Measurements from ENCODE around the gene EID2. TPM values are rescaled to one million over a fixed set of nuclear protein-coding genes. Genes with fewer than 3 reads are reported as not detected.

Gene EID2
- total RNA-seq, 1 donor from 2014 or later, result 20.0 TPM

- TF ChIP-seq, protein P1, sequence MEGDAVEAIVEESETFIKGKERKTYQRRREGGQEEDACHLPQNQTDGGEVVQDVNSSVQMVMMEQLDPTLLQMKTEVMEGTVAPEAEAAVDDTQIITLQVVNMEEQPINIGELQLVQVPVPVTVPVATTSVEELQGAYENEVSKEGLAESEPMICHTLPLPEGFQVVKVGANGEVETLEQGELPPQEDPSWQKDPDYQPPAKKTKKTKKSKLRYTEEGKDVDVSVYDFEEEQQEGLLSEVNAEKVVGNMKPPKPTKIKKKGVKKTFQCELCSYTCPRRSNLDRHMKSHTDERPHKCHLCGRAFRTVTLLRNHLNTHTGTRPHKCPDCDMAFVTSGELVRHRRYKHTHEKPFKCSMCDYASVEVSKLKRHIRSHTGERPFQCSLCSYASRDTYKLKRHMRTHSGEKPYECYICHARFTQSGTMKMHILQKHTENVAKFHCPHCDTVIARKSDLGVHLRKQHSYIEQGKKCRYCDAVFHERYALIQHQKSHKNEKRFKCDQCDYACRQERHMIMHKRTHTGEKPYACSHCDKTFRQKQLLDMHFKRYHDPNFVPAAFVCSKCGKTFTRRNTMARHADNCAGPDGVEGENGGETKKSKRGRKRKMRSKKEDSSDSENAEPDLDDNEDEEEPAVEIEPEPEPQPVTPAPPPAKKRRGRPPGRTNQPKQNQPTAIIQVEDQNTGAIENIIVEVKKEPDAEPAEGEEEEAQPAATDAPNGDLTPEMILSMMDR (IDR thresholded peaks at IDR 0.05), result no peak
- no peak for TF ChIP-seq EZH2 (IDR thresholded peaks at IDR 0.05)
- no peak for TF ChIP-seq EZH2phosphoT487 (IDR thresholded peaks at IDR 0.05)
- H3K4me3 Mint-ChIP-seq, result no peak overlapping the region
These were observed 26.1 kb upstream of the EID2 start for GRCh38 chr19:39566064-39566463.

DNA sequence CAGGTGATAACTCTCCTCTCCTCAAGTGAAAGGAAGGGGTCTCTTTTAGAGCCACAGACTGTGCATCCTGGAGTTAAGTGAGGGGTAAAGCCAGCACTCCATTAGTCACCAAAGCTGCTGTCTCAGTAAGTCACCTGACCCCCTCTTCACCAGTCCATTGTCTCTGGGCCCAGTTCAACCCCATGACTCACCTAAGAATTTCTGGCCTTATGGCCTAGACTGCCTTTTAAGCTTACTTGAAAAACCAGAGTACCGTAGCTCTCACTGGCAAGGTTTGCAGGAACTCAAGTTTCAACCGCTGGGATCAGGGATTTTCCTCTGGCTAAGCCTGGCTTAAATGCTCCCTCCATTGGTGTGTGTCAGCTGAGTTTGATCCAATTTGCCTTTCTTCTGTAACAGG lies 23.4 kb upstream of the EID2 start:
- Histone ChIP-seq H4K20me1 (ENCODE audit: low read depth) (no peaks in the 10 kb centered on the region), H3K9me3 (ENCODE audit: low read depth) (no peaks in the 10 kb centered on the region), H3K27me3 (peaks cover 3% of the 10 kb centered on the region), H3K9ac (no peak overlapping the region), H3F3A (ENCODE audit: low read depth) (no peaks in the 10 kb centered on the region), H3K4me2 (no peak overlapping the region), H3K4me1 (no peaks in the 10 kb centered on the region), H3K27ac (no peak overlapping the region), H3K4me3 (no peak overlapping the region), H3K36me3 (no peaks in the 10 kb centered on the region), H3K79me2 (ENCODE audit: low read depth) (no peaks in the 10 kb centered on the region), H2AFZ (replicated peaks) (no peak overlapping the region)
- Mint-ChIP-seq H3K27ac (no peak overlapping the region), H3K4me3 (no peak overlapping the region), H3K9me3 (no peaks in the 10 kb centered on the region), H3K27me3 (ENCODE audit: insufficient read depth, low read depth) (peaks cover 3% of the 10 kb centered on the region), H3K4me1 (no peaks in the 10 kb centered on the region), H3K36me3 (no peaks in the 10 kb centered on the region)
- no peak for DNase-seq (ENCODE audit: low spot score)
- TF ChIP-seq, protein P1 (IDR thresholded peaks at IDR 0.05), result no peak
- TF ChIP-seq EZH2phosphoT487 (IDR thresholded peaks at IDR 0.05), result no peak
- TF ChIP-seq EZH2 (IDR thresholded peaks at IDR 0.05), result no peak

More at GRCh38 chr19:39566064-39566463, 26.1 kb upstream of the EID2 start:
- Histone ChIP-seq H3K9me3 (ENCODE audit: low read depth) (no peaks in the 10 kb centered on the region), H3K4me3 (no peak overlapping the region), H3K4me2 (no peak overlapping the region), H3K36me3 (no peaks in the 10 kb centered on the region), H3K79me2 (ENCODE audit: low read depth) (no peaks in the 10 kb centered on the region), H3K27ac (no peak overlapping the region), H2AFZ (replicated peaks) (no peak overlapping the region), H3K4me1 (no peaks in the 10 kb centered on the region), H3K9ac (no peak overlapping the region), H4K20me1 (ENCODE audit: low read depth) (no peaks in the 10 kb centered on the region), H3F3A (ENCODE audit: low read depth) (no peaks in the 10 kb centered on the region), H3K27me3 (peaks cover 19% of the 10 kb centered on the region)
- H3K27me3 Mint-ChIP-seq (ENCODE audit: insufficient read depth, low read depth), result peaks cover 2% of the 10 kb centered on the region
- no peaks in the 10 kb centered on the region for H3K9me3 Mint-ChIP-seq
- H3K36me3 Mint-ChIP-seq, result no peaks in the 10 kb centered on the region
- H3K27ac Mint-ChIP-seq, result no peak overlapping the region
- no peaks in the 10 kb centered on the region for H3K4me1 Mint-ChIP-seq
- DNase-seq (ENCODE audit: low spot score), result no peak

DNA sequence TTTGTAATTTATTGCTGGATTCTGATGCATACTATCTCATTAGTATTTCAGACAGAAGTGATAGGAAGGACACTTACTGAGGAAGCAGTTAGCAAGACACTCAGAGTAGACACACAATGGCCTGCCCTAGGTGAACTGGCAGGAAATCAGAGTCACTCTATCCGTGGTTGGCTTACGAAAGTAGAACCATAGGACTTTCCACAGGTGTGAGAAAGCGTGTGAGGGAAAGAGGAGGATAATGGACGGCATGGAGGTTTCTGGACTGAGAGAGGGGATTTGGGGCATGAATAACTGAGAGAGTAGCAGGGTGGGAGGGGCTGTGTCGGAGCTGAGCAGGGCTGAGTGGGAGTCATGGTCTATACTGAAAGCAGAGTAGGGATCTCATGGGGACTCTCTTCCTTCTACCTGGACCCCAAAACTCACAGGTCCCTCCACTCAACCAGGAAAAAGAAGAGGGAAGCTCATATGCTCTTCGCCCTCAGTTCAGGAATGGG lies 18.7 kb upstream of the EID2 start:
- Histone ChIP-seq H2AFZ (replicated peaks) (no peak overlapping the region), H3K9me3 (ENCODE audit: low read depth) (no peaks in the 10 kb centered on the region), H3K9ac (no peak overlapping the region), H3K79me2 (ENCODE audit: low read depth) (no peaks in the 10 kb centered on the region), H3K27ac (no peak overlapping the region), H3K4me3 (no peak overlapping the region), H3K36me3 (no peaks in the 10 kb centered on the region), H3K4me2 (no peak overlapping the region), H3K4me1 (no peaks in the 10 kb centered on the region), H4K20me1 (ENCODE audit: low read depth) (no peaks in the 10 kb centered on the region), H3K27me3 (peaks cover 3% of the 10 kb centered on the region), H3F3A (ENCODE audit: low read depth) (no peaks in the 10 kb centered on the region)
- Mint-ChIP-seq H3K4me1 (no peaks in the 10 kb centered on the region), H3K27me3 (ENCODE audit: insufficient read depth, low read depth) (peaks cover 6% of the 10 kb centered on the region), H3K27ac (no peak overlapping the region), H3K9me3 (no peaks in the 10 kb centered on the region), H3K4me3 (no peak overlapping the region), H3K36me3 (no peaks in the 10 kb centered on the region)
- no peak for DNase-seq (ENCODE audit: low spot score)
- TF ChIP-seq EZH2phosphoT487 (IDR thresholded peaks at IDR 0.05), result no peak
- TF ChIP-seq, protein P1 (IDR thresholded peaks at IDR 0.05), result no peak
- TF ChIP-seq EZH2 (IDR thresholded peaks at IDR 0.05), result no peak
